Naive B cell (primary cell): Measurements from ENCODE around the gene EVL. TPM values are rescaled to one million over a fixed set of nuclear protein-coding genes. Genes with fewer than 3 reads are reported as not detected.

ENCODE experiments used
- ATAC-seq, 2 donors: fragments of 150-1000 bp; cut with Tn5 transposase; 2 replicates each; pipeline ENCODE4 v1.10.0; 2021; ENCODE audit warnings: low read depth in 2 of 2, mild to moderate bottlenecking in 2 of 2, moderate library complexity in 2 of 2
- DNase-seq: peaks from one replicate; pipeline ENCODE4 v3.0.0; 2022
- H3K27ac Mint-ChIP-seq, 6 donors: one replicate each; pipeline ENCODE4 v1.8.0; 2020 to 2022; ENCODE audit warnings: mild to moderate bottlenecking in 6 of 6, mixed read lengths in 6 of 6, moderate library complexity in 5 of 6, inconsistent platforms in 2 of 6
- H3K27me3 Mint-ChIP-seq, 3 donors: one replicate each; pipeline ENCODE4 v1.8.0; 2021 to 2022; ENCODE audit warnings: mixed read lengths in 3 of 3, mild to moderate bottlenecking in 1 of 3
- H3K36me3 Mint-ChIP-seq, 2 donors: one replicate each; pipeline ENCODE4 v1.8.0; 2020 to 2022; ENCODE audit warnings: mixed read lengths in 2 of 2, inconsistent platforms in 1 of 2, mild to moderate bottlenecking in 1 of 2
- H3K4me1 Mint-ChIP-seq, 3 donors: one replicate each; pipeline ENCODE4 v1.8.0; 2020 to 2022; ENCODE audit warnings: mixed read lengths in 3 of 3, inconsistent platforms in 1 of 3, mild to moderate bottlenecking in 1 of 3, moderate library complexity in 1 of 3
- H3K4me3 Mint-ChIP-seq, 8 donors: one replicate each; pipeline ENCODE4 v1.8.0; 2020 to 2022; ENCODE audit warnings: mild to moderate bottlenecking in 8 of 8, mixed read lengths in 8 of 8, moderate library complexity in 8 of 8, inconsistent platforms in 2 of 8
- H3K9me3 Mint-ChIP-seq, 7 donors: one replicate each; pipeline ENCODE4 v1.8.0; 2020 to 2022; ENCODE audit warnings: mixed read lengths in 7 of 7, mild to moderate bottlenecking in 5 of 7, inconsistent platforms in 2 of 7, moderate library complexity in 1 of 7
- polyA plus RNA-seq, 6 donors: library from polyadenylated mRNA; unstranded; fragments of 300-500 nt; fragmentation: Illumina TruSeq; gene quantifications; one replicate each; pipeline ENCODE4 v1.2.3, GENCODE V29; 2021; ENCODE audit warnings: low read depth in 6 of 6

EVL gene
- polyA plus RNA-seq, 6 donors from 2014 or later = 76.5 to 135 (median 89.8) TPM

GRCh38 chr14:100048786-100049185, 16.4 kb upstream of the EVL start:
- no peak overlapping the region for H3K4me3 Mint-ChIP-seq

GRCh38 chr14:100049220-100049619, 16.0 kb upstream of the EVL start:
- Mint-ChIP-seq H3K9me3 (no peaks in the 10 kb centered on the region), H3K27ac (peak overlapping the region in 1 of 6 donors; percentile 44), H3K27me3 (no peaks in the 10 kb centered on the region), H3K4me1 (no peaks in the 10 kb centered on the region), H3K4me3 (no peak overlapping the region), H3K36me3 (no peaks in the 10 kb centered on the region)
- DNase-seq (no peak), ATAC-seq (no peak)

More at GRCh38 chr14:100048786-100049185, 16.4 kb upstream of the EVL start:
- Mint-ChIP-seq H3K4me1 (no peaks in the 10 kb centered on the region), H3K9me3 (no peaks in the 10 kb centered on the region), H3K27ac (no peak overlapping the region), H3K36me3 (no peaks in the 10 kb centered on the region), H3K27me3 (no peaks in the 10 kb centered on the region)
- no peak for ATAC-seq
- no peak for DNase-seq

- no peaks in the 10 kb centered on the region for H3K4me1 Mint-ChIP-seq
- ATAC-seq (no peak), DNase-seq (no peak)
- H3K9me3 Mint-ChIP-seq = no peaks in the 10 kb centered on the region
- peak overlapping the region in 2 of 6 donors; percentile 27 to 88 for H3K27ac Mint-ChIP-seq
- H3K27me3 Mint-ChIP-seq = no peaks in the 10 kb centered on the region
- no peaks in the 10 kb centered on the region for H3K36me3 Mint-ChIP-seq
- no peak overlapping the region for H3K4me3 Mint-ChIP-seq
These were observed 14.1 kb upstream of the EVL start for GRCh38 chr14:100051103-100051502.

- ATAC-seq (no peak), DNase-seq (no peak)
- Mint-ChIP-seq H3K27ac (peak overlapping the region in 2 of 6 donors; percentile 22 to 88), H3K9me3 (no peaks in the 10 kb centered on the region), H3K4me3 (no peak overlapping the region), H3K36me3 (no peaks in the 10 kb centered on the region), H3K4me1 (no peaks in the 10 kb centered on the region), H3K27me3 (no peaks in the 10 kb centered on the region)
These were observed 13.7 kb upstream of the EVL start for GRCh38 chr14:100051543-100051942.

DNA sequence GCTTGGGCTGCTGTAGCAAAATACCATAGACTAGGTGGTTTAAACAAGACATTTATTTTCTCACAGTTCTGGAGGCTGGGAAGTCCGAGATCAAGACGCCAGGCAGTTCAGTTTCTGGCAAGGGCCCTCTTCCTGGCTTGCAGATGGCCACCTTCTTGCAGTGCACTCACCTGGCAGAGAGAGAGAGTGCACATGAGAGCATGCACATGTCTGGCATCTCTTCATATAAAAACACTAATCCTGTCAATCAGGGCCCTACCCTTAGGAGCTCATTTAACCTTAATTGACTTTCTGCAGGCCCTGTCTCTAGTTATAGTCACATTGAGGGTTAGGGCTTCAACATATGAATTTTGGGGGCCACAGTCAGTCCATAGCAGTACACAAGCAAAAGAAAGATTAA, 12.4 kb upstream of the EVL start:
- no peaks in the 10 kb centered on the region for H3K9me3 Mint-ChIP-seq
- H3K27me3 Mint-ChIP-seq = no peaks in the 10 kb centered on the region
- no peak overlapping the region for H3K4me3 Mint-ChIP-seq
- no peak overlapping the region for H3K27ac Mint-ChIP-seq
- H3K4me1 Mint-ChIP-seq = peaks cover 0 to 7% (median 5%) of the 10 kb centered on the region in 3 donors
- no peaks in the 10 kb centered on the region for H3K36me3 Mint-ChIP-seq
- no peak for DNase-seq
- ATAC-seq = no peak

- no peaks in the 10 kb centered on the region for H3K36me3 Mint-ChIP-seq
- no peak for ATAC-seq
- DNase-seq = no peak
- H3K9me3 Mint-ChIP-seq = no peaks in the 10 kb centered on the region
- H3K4me1 Mint-ChIP-seq = peaks cover 14 to 22% (median 20%) of the 10 kb centered on the region in 3 donors
- H3K27ac Mint-ChIP-seq = no peak overlapping the region
- no peak overlapping the region for H3K4me3 Mint-ChIP-seq
- H3K27me3 Mint-ChIP-seq = no peaks in the 10 kb centered on the region
These were observed 10.7 kb upstream of the EVL start for GRCh38 chr14:100054316-100055075.

- no peak for ATAC-seq
- H3K4me1 Mint-ChIP-seq = peaks cover 18 to 34% (median 28%) of the 10 kb centered on the region in 3 donors
- no peaks in the 10 kb centered on the region for H3K9me3 Mint-ChIP-seq
- H3K36me3 Mint-ChIP-seq = no peaks in the 10 kb centered on the region
- DNase-seq = no peak
- peak overlapping the region in 2 of 6 donors; percentile 53 to 84 for H3K27ac Mint-ChIP-seq
- no peak overlapping the region for H3K4me3 Mint-ChIP-seq
- H3K27me3 Mint-ChIP-seq = no peaks in the 10 kb centered on the region
These were observed 8.8 kb upstream of the EVL start for GRCh38 chr14:100056431-100056830.

GRCh38 chr14:100056964-100057795, 8.0 kb upstream of the EVL start:
- no peaks in the 10 kb centered on the region for H3K36me3 Mint-ChIP-seq
- peak overlapping the region in 4 of 6 donors; percentile 74 to 94 (median 82) for H3K27ac Mint-ChIP-seq
- no peaks in the 10 kb centered on the region for H3K9me3 Mint-ChIP-seq
- H3K4me3 Mint-ChIP-seq = peak overlapping the region in 2 of 8 donors; percentile 10 to 76
- DNase-seq (peak; percentile 47), ATAC-seq (peak; percentile 77 to 84)
- H3K27me3 Mint-ChIP-seq = no peaks in the 10 kb centered on the region
- H3K4me1 Mint-ChIP-seq = peaks cover 19 to 39% (median 33%) of the 10 kb centered on the region in 3 donors

DNA sequence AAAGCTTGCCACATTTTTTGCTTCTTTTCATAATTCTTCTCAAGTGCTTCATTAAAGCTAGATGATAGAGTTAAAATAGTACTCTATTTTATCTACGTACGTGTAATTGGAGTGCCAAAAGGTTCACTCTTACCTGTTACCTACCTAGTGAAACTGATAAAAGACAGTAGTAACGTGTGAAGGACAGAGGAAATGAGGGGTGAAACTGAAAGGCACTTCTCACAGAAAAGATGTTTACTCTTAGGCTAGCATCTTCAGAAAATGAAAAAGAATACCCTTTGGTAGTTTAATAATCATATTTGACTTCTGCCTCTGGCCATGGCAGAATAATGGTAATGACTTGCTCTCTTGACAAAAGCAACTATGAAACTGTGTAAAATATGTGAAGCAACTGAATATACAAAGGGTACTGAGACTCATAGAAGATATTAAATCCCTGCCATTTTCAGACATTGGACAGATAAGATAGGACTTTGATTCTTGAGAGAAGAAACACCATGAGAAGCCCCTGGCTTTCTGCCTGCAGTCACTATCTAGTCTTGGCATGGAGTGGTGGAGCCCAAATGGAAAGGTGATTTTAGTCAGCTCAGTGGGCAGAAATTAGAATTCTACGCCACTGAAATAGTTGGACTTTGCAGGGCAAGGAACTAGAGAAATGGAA, 6.3 kb upstream of the EVL start:
- Mint-ChIP-seq H3K27ac (peak overlapping the region in 5 of 6 donors; percentile 6 to 88 (median 69)), H3K9me3 (no peaks in the 10 kb centered on the region), H3K36me3 (no peaks in the 10 kb centered on the region), H3K4me3 (peak overlapping the region in 6 of 8 donors; percentile 8 to 63 (median 28)), H3K27me3 (no peaks in the 10 kb centered on the region), H3K4me1 (peaks cover 31 to 55% (median 51%) of the 10 kb centered on the region in 3 donors)
- DNase-seq (no peak), ATAC-seq (peak; percentile 48 to 66)

GRCh38 chr14:100059438-100059781, 5.8 kb upstream of the EVL start:
- Mint-ChIP-seq H3K4me3 (peak overlapping the region in 3 of 8 donors; percentile 9 to 63 (median 43)), H3K4me1 (peaks cover 36 to 59% (median 56%) of the 10 kb centered on the region in 3 donors), H3K9me3 (no peaks in the 10 kb centered on the region), H3K27me3 (no peaks in the 10 kb centered on the region), H3K27ac (peak overlapping the region in 4 of 6 donors; percentile 67 to 88 (median 70)), H3K36me3 (no peaks in the 10 kb centered on the region)
- DNase-seq (no peak), ATAC-seq (no peak)

- Mint-ChIP-seq H3K4me1 (peaks cover 47 to 66% (median 62%) of the 10 kb centered on the region in 3 donors), H3K9me3 (no peaks in the 10 kb centered on the region), H3K27me3 (no peaks in the 10 kb centered on the region), H3K27ac (peak overlapping the region in 3 of 6 donors; percentile 8 to 79 (median 52)), H3K4me3 (peak overlapping the region in 2 of 8 donors; percentile 29 to 30), H3K36me3 (no peaks in the 10 kb centered on the region)
- DNase-seq (no peak), ATAC-seq (no peak)
These were observed 4.5 kb upstream of the EVL start for GRCh38 chr14:100060760-100061159.

DNA sequence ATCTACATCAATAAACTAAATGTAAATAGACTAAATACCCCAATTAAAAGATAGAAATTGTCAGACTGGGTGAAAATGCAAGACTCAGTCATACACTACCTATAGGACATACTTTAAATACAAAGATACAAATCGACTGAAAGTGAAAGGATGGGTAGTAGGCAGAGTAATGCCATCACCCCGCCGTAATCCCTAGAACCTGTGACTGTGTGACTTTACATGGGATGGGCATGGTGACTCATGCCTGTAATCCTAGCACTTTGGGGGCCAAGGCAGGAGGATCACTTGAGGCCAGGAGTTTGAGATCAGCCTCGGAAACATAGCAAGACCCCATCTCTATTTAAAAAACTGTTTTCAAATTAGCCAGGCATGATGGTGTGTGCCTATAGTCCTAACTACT, 2.6 kb upstream of the EVL start:
- Mint-ChIP-seq H3K27ac (peak overlapping the region in 5 of 6 donors; percentile 54 to 94 (median 90)), H3K4me3 (peak overlapping the region in 2 of 8 donors; percentile 59 to 64), H3K9me3 (no peaks in the 10 kb centered on the region), H3K4me1 (peaks cover 59 to 72% (median 62%) of the 10 kb centered on the region in 3 donors), H3K27me3 (no peaks in the 10 kb centered on the region), H3K36me3 (peaks cover 0 to under 1% of the 10 kb centered on the region in 2 donors)
- DNase-seq (no peak), ATAC-seq (no peak)

DNA sequence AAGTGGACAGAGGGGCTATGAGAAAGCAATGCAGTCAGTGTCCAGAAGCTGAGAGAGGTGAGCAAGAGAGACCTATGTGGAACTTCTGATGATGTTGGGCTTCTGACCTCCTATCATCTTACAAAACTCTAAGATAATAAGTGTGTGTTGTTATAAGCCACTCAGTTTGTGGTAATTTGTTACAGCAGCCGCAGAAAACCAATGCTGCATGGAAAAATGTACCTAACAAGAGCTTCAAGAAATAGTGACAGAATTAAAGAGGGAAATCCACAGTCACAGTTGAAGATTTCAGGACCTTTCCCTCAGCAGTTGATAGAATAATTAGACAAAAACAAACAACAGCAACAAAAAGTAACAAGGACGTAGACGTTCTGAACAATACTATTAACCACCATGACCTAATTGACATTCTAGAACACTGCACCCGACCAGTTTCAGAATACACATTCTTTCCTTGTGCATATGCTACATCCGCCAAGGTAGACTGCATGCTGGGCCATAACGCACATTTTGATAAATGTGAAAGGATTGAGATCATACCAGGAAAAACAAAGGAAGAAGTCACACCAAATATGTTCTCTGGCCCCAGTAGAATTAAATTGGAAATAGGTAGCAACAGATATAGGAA, 1.8 kb upstream of the EVL start:
- no peaks in the 10 kb centered on the region for H3K27me3 Mint-ChIP-seq
- peaks cover 0 to 4% of the 10 kb centered on the region in 2 donors for H3K36me3 Mint-ChIP-seq
- no peaks in the 10 kb centered on the region for H3K9me3 Mint-ChIP-seq
- peaks cover 63 to 76% (median 66%) of the 10 kb centered on the region in 3 donors for H3K4me1 Mint-ChIP-seq
- H3K27ac Mint-ChIP-seq = peak overlapping the region in 4 of 6 donors; percentile 66 to 94 (median 80)
- DNase-seq (no peak), ATAC-seq (no peak)
- H3K4me3 Mint-ChIP-seq = peak overlapping the region in 5 of 8 donors; percentile 17 to 64 (median 35)
